Stimulated activated naive CD4-positive, alpha-beta T cell treated with Interleukin-2 at 50 U/mL for 16 hours (primary cell): ENCODE measurements around the gene SLC15A1.
"Not testable (repeated sequence)": the region's sequence is repeated elsewhere in the genome, so short reads cannot be mapped to it uniquely, and the experiment has no call there.

ENCODE experiments used
- DNase-seq: peaks from one replicate; lab custom pipeline; 2025; lab: John Stamatoyannopoulos, UW

SLC15A1 gene

DNA sequence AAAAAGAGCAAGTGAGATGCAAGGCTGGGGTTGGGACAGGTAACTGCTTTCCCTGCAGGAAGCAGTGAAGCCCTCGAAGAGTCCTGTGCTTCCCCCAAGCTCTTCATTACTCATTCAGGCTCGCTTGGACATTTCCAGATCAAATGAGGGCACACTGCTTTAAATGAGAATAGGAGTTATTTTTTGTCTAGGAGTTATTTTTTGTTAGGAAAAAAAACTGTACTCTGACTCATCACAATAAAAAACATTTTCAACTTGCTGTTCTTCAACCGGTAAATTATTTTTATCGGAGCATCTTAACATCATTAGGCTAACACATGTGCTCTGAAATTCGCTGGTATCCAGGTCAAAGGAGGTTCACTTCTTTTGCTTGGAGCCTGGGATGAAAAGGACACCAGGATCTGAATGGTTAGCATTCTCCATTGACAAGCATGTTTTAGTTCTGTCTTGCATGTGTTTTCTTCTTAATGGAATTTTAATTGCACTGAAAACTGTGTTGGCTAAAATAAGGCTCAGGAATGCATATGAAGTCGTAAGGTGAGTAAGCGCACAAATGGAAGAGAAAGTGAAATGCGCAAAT is 94.9 kb downstream of the SLC15A1 start:
- no peak for DNase-seq

DNA sequence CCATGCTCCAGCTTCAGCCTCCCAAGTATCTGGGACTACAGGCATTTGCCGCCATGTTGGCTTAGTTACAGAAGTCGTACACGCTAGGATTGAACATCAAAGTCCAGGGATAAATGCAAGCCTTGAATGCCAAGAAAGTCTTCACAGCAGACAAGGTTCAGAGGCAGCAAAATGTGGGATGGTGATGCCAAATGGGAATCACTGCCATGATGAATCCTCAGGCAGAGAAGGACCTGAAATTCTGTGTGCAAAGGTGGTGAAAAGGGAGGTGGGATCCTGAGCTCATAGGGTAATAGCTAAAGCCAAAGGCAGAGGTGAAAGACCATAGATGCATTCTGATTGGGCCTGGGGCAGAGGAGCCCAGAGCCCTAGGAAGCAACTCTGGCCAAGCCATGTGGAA is 96.2 kb downstream of the SLC15A1 start:
- no peak for DNase-seq

- DNase-seq: peak; percentile 66
These were observed 98.9 kb downstream of the SLC15A1 start for GRCh38 chr13:98653463-98653985.

DNA sequence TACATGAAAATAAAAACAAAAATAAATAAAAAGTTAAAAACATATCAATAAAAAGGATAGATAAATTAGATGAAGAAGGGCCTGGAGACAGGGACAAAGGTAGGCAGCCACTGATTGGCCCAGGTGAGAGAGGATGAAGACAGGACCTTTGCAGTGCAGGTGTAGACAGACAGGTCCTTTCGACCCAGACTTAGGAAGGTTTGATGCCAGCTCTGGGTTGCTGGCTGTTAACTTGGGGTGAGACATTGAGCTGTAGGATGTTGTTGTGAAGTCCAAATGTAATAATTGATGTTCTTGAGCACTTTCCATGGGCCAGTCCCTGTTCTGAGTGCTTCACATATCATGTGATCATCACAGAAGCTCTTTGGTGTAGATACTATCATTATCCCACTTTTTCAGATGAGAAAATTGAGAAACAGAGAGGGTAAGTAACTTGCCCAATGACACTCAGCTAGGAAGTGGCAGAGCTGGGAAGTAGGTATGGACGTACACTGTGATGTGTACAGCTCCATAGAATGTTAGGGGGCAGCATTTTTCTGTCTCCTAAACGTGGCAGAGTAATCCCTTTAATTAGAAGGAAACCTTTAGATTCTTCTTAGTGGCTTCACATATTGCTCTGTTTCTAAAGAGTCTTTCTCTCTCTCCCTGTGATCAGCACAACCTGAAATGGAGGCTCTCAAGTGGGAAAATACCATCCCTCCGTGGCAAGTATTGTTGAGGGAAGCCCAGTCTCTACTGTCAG is 99.6 kb downstream of the SLC15A1 start:
- no peak for DNase-seq

DNA sequence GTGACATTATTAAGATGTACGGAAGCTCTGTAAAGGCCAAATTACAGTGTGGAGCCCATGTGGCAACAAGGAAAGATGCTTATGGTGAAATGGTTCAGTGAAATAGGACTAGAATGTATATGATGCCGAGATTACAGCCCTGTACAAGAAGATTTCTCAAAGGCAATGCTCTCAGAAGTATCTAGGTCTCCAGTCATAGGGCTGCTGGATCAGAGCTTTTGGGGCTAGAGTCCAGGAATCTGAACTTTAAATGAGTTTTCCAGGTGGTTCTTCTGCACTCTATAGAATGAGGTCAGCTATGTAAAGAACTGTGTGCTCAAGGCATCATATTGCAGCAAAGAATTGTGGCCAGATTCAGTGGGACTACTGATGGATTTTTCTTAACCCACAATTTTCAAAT is 100.2 kb downstream of the SLC15A1 start:
- no peak for DNase-seq

DNA sequence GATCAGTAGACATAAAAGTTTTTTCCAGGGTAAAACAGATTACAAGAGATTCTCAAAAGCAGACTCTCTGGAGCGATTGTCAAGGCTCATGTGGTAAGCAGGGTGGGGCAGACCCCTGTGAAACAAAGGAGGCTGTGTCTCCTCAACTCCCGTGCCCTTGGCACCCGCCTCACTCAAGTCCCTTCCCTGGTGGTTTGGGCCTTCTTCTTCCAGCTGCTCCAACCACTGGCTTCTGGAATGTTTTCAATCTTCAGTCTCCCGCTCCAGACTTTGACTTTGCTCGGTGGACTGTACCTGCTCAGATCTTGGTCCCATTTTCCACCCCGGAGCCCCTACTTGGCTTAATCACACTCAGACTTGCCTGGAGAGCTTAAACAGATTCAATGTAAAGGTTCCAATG is 100.7 kb downstream of the SLC15A1 start:
- no peak for DNase-seq

GRCh38 chr13:98650396-98651107 is 101.9 kb downstream of the SLC15A1 start:
- no peak for DNase-seq

DNA sequence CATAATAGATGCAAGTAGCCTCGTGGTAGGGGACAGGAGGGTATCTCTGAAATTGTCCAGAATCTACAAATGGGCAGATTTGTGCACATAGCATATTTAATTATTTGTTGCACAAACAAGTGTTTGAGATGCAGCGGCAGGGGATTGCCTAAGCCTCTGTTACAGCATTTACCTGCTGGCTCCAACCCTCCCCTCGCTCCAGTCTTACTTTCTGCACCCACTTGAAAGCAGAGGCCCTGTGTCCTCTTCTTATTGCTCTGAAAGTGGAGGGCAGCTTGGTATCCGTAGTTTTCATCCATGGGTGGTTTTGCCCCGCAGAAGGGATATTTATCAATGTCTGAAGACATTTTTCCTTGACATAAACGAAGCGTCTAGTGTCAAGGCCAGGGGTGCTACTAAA is 102.6 kb downstream of the SLC15A1 start:
- no peak for DNase-seq

- no peak for DNase-seq
These were observed 103.8 kb downstream of the SLC15A1 start for GRCh38 chr13:98648686-98649085.

DNA sequence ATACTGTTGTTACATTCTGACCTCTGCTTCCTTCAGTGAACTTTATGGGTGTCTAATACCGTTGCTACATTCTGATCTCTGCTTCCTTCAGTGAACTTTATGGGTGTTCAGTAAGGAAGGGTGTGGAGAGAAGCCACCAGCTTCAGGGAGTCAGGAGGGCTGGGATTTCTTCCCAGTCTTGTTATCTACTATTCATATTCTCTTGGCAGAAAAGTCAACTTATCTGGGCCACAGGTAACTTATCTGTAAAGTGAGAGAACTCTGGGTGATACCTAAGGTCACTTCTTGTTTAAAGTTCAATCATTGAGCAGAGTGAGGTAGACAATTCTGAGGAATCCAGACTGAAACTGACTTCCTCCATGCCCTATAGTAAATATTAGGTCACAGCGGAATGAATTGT is 104.3 kb downstream of the SLC15A1 start:
- no peak for DNase-seq

- no peak for DNase-seq
These were observed 105.4 kb downstream of the SLC15A1 start for GRCh38 chr13:98647121-98647520.

DNA sequence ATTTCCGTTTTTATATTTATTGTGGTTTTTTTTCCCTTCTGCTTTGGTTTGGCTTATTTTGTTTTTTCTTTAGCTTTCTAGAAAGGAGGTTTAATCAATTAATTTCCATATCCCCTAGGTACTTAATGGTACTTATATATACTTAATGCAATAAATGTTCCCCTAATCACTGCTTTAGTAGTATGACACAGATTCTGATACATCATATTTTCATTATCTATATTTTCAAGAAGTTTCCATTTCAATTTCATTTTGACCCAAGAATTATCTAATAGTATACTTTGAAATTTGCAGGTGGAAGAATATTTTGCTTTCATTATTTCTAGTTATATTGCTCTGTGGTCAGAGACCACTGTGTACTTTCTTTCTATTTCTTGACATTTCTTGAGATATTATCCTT is 109.0 kb downstream of the SLC15A1 start:
- DNase-seq: no peak

GRCh38 chr13:98641075-98641474 is 111.4 kb downstream of the SLC15A1 start:
- no peak for DNase-seq

- DNase-seq: not testable (repeated sequence)
These were observed 112.7 kb downstream of the SLC15A1 start for GRCh38 chr13:98639785-98640184.

DNA sequence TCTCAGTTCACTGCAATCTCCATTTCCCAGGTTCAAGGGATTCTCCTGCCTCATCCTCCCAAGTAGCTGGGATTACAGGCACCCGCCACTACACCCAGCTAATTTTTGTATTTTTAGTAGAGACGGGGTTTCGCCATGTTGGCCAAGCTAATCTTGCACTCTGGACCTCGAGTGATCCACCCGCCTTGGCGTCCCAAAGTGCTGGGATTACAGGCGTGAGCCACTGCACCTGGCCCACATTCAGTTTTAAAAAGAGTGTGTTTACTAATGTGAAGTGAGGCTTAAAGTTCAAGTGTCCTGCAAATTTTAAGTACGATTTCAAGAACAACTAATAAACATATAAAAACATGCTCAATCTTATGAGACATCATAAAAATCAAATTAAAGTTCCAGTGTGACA is 114.1 kb downstream of the SLC15A1 start:
- not testable (repeated sequence) for DNase-seq
